GM12873 (cell line): ENCODE measurements around the gene ANO6.

ENCODE experiments used
- CTCF ChIP-seq: IDR thresholded peaks from 2 replicates; pipeline ENCODE4 v1.5.1; 2012; ENCODE audit warnings: low read depth, mild to moderate bottlenecking, moderate library complexity, low read length, control low read depth; ENCODE audit not compliant: insufficient read depth; ENCODE audit errors: missing control alignments

Gene ANO6

GRCh38 chr12:45406988-45407850 lies 191.3 kb downstream of the ANO6 start:
- no peak for TF ChIP-seq CTCF

DNA sequence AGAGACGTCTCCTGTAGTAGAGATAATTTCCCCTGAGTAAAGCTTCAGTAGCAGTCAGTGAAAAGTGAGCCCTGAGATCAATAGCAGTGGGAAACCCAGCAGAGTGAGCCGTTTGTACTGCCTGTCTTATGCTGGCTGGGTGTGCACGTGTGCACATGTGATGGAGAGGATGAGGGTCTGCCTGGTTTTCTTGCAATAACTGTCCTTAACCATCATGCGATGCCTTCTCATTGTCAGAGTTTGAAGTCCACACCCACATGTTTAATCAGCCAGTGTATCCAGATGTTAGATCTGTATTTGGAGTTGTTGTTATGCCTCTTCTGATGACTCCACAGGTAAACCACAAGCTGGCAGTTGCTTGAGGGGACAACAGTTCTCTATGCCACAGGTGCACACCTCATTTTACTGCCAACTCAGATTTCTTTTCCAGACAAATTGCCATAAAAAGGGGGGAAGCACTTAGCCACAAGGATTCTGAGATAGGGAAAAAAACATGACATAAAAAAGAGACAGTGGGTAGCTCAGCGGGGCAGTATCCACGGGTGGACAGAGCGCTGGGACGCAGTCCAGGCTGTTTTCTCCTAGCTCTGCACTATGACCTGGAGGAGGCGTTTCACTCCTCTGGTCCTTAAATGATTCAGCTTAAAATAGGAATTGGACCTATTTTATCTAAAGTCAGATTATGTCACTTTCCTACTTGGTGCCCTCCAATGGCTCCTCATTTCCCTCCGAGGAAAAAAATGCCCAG lies 192.3 kb downstream of the ANO6 start:
- no peak for TF ChIP-seq CTCF

GRCh38 chr12:45408729-45409114 lies 192.8 kb downstream of the ANO6 start:
- TF ChIP-seq CTCF: no peak

DNA sequence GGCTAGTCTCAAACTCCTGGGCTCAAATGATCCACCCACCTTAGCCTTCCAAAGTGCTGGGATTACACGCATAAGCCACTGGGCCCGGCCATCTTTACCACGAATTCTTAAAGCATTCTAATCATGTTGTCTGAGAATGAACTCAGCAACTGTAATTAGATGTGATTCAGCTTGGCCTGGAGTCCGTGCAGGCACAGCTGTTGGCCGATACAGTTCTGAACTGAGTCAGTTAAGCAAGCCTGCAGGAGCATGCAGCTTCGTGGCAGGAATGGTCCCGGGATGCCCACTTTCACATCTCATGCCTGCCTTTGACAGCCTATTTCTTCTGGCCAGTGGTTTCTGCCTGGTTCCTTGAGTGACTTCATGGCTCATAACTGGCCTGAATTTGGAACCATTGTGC lies 194.1 kb downstream of the ANO6 start:
- no peak for TF ChIP-seq CTCF

DNA sequence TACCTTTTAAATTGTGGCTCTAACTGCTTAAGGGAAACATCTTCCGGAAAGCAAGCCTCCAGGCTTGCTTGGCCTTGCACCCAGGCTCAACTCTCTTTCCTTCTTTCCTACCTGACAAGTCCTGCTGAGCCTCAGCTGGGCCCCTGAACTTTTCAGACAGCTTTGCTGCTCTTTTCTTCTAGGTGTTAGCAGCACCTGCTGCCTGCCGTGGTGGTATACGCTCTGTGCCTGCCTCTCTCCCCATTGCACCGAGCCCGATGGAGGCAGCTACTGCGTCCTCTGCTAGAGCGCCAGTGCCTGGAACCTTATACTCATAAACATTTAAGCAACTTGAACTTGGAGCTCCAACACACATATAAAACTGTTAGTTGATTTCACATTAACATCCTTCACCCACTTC lies 195.7 kb downstream of the ANO6 start:
- no peak for TF ChIP-seq CTCF

GRCh38 chr12:45415393-45415817 lies 199.5 kb downstream of the ANO6 start:
- no peak for TF ChIP-seq CTCF

DNA sequence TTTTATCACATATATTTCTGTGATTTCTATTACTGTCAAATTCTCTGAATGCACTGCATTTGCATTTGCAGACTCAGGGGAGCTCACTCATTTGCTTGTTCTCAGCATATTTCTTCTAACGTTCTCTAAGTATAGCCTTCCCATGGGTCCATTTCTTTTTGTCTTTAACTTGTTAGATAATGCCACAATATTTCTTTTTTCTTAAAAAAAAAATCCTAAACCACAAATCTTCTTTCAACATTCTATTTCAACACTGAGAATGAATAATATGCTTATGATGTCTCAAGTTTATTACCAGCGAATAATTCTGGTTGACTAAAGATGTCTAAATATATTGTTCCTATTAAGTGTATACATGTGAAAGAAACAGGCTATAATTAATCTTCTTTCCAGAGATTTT lies 200.2 kb downstream of the ANO6 start:
- TF ChIP-seq CTCF: no peak
